HepG2 (cell line): Measurements from ENCODE around the gene EXPH5. TPM values are rescaled to one million over a fixed set of nuclear protein-coding genes. Genes with fewer than 3 reads are reported as not detected.
A peak's percentile ranks its signal among the peaks of the same experiment; 100 is the strongest.

Experiments
- GATAD1 ChIP-seq: IDR thresholded peaks from 2 replicates; pipeline ENCODE4 v1.6.1; 2016; ENCODE audit warnings: missing genetic modification reagents, missing compliant biosample characterization
- LRRFIP1 ChIP-seq: sonication (generic); formaldehyde crosslinking; conservative IDR thresholded peaks from 2 replicates; pipeline ENCODE4 v1.4.0; 2020; ENCODE audit warnings: missing genetic modification reagents
- MAFF ChIP-seq: IDR thresholded peaks from 2 replicates; pipeline ENCODE4 v1.6.1; 2011; ENCODE audit warnings: low read depth, low read length, improper control_type of control experiment
- NFIB ChIP-seq: sonication (generic); formaldehyde crosslinking; IDR thresholded peaks from 2 replicates; pipeline ENCODE4 v1.9.0; 2021; ENCODE audit warnings: missing genetic modification reagents, mild to moderate bottlenecking, borderline replicate concordance
- NFYC ChIP-seq: IDR thresholded peaks from 2 replicates; pipeline ENCODE4 v1.6.1; 2016; ENCODE audit warnings: missing genetic modification reagents, missing compliant biosample characterization
- THAP11 ChIP-seq: IDR thresholded peaks from 2 replicates; pipeline ENCODE4 v1.6.1; 2016; ENCODE audit warnings: missing biosample characterization, missing genetic modification reagents
- THRA ChIP-seq: sonication (generic); formaldehyde crosslinking; IDR thresholded peaks from 2 replicates; pipeline ENCODE4 v1.4.0; 2020; ENCODE audit warnings: missing genetic modification reagents, borderline replicate concordance
- XBP1 ChIP-seq: sonication (generic); formaldehyde crosslinking; IDR thresholded peaks from 2 replicates; pipeline ENCODE4 v1.5.0; 2020; ENCODE audit warnings: missing genetic modification reagents
- ZBTB20 ChIP-seq: sonication (generic); formaldehyde crosslinking; IDR thresholded peaks from 2 replicates; pipeline ENCODE4 v1.8.1; 2023; ENCODE audit warnings: missing genetic modification reagents, low read depth, mild to moderate bottlenecking, borderline replicate concordance
- ZHX2 ChIP-seq, 2 experiments: sonication (generic) in 1 of 2; formaldehyde crosslinking in 1 of 2; IDR thresholded peaks; 2 replicates each; pipeline versions ENCODE4 v1.6.1 to v1.9.0; 2014 to 2022; ENCODE audit warnings: antibody characterized with exemption in 1 of 2, borderline replicate concordance in 1 of 2, inconsistent platforms in 1 of 2, low read depth in 1 of 2, missing genetic modification reagents in 1 of 2
- ZNF12 ChIP-seq: sonication (generic); formaldehyde crosslinking; IDR thresholded peaks from 2 replicates; pipeline ENCODE4 v1.5.0; 2020; ENCODE audit warnings: missing genetic modification reagents
- ZNF296 ChIP-seq: sonication (generic); formaldehyde crosslinking; conservative IDR thresholded peaks from 2 replicates; pipeline ENCODE4 v1.5.0; 2020; ENCODE audit warnings: mild to moderate bottlenecking, missing genetic modification reagents
- ZNF33B ChIP-seq: sonication (generic); formaldehyde crosslinking; IDR thresholded peaks from 2 replicates; pipeline ENCODE4 v1.5.1; 2020; ENCODE audit warnings: mild to moderate bottlenecking, missing genetic modification reagents
- ZNF546 ChIP-seq: sonication (generic); formaldehyde crosslinking; conservative IDR thresholded peaks from 2 replicates; pipeline ENCODE4 v1.8.1; 2023; ENCODE audit warnings: mild to moderate bottlenecking, missing genetic modification reagents
- ZNF550 ChIP-seq: sonication (generic); formaldehyde crosslinking; IDR thresholded peaks from 2 replicates; pipeline ENCODE4 v1.4.0; 2020; ENCODE audit warnings: mild to moderate bottlenecking, missing genetic modification reagents, borderline replicate concordance
- ZNF567 ChIP-seq: sonication (generic); formaldehyde crosslinking; IDR thresholded peaks from 2 replicates; pipeline ENCODE4 v1.8.1; 2023; ENCODE audit warnings: mild to moderate bottlenecking, missing genetic modification reagents, borderline replicate concordance
- ZNF841 ChIP-seq: sonication (generic); formaldehyde crosslinking; IDR thresholded peaks from 2 replicates; pipeline ENCODE4 v1.8.1; 2023; ENCODE audit warnings: missing genetic modification reagents, borderline replicate concordance
- polyA plus RNA-seq, 8 experiments: library from polyadenylated mRNA; depleted of rRNA in 3 of 8; stranded (reverse) in 7 of 8; unstranded in 1 of 8; fragments of >200 nt; fragmentation: Illumina TruSeq in 4 of 8; extraction: Trizol in 4 of 8; gene quantifications; 2 replicates each; pipeline versions ENCODE4 v1.2.1 to v1.2.3, GENCODE V29; 2011 to 2016; ENCODE audit warnings: low read depth in 4 of 8, missing spikeins in 1 of 8, mixed read lengths in 1 of 8; ENCODE audit not compliant: insufficient read depth in 1 of 8
- total RNA-seq, 5 experiments: library from RNA; depleted of rRNA; stranded (reverse); fragments of >200 nt; fragmentation: Illumina TruSeq; extraction: Trizol; gene quantifications; 2 replicates each; pipeline ENCODE4 v1.2.3, GENCODE V29; 2016; ENCODE audit warnings: low read depth in 1 of 5
- TF ChIP-seq, protein P1 (sequence below): fragments of 450-650 bp; IDR thresholded peaks from 2 replicates; pipeline ENCODE4 v1.6.1; 2016

EXPH5 gene
- total and polyA plus RNA-seq, 2 of the 13 experiments (the other 11 are each of a cell fraction or from before 2014, with no cell fraction given) = under 0.01 to 0.02 TPM

- TF ChIP-seq LRRFIP1 (CRISPR knock-in tag) (no peak), ZNF33B (CRISPR knock-in tag) (no peak), NFYC (CRISPR knock-in tag) (no peak), ZBTB20 (CRISPR knock-in tag) (no peak; the same call in 1 of the 2 replicates), ZNF546 (CRISPR knock-in tag) (no peak), THRA (CRISPR knock-in tag) (no peak; the same call in 1 of the 2 replicates), XBP1 (CRISPR knock-in tag) (no peak), ZNF296 (CRISPR knock-in tag) (0 out of 2 replicates have a peak, but pooled peaks have one; percentile 37), ZNF550 (CRISPR knock-in tag) (no peak), ZNF567 (no peak), NFIB (CRISPR knock-in tag) (no peak), MAFF (no peak), THAP11 (CRISPR knock-in tag) (peak; percentile 24; the same call in 1 of the 2 replicates), ZHX2 (IDR thresholded peaks at IDR 0.05; ENCODE audit: low read depth) (peak; percentile 53; the same call in 1 of the 2 replicates), ZHX2 (CRISPR knock-in tag; IDR thresholded peaks at IDR 0.05; ENCODE audit: borderline replicate concordance) (no peak), GATAD1 (CRISPR knock-in tag) (no peak), ZNF12 (CRISPR knock-in tag) (peak; percentile 66; the same call in 1 of the 2 replicates), ZNF841 (no peak)
- TF ChIP-seq, protein P1, sequence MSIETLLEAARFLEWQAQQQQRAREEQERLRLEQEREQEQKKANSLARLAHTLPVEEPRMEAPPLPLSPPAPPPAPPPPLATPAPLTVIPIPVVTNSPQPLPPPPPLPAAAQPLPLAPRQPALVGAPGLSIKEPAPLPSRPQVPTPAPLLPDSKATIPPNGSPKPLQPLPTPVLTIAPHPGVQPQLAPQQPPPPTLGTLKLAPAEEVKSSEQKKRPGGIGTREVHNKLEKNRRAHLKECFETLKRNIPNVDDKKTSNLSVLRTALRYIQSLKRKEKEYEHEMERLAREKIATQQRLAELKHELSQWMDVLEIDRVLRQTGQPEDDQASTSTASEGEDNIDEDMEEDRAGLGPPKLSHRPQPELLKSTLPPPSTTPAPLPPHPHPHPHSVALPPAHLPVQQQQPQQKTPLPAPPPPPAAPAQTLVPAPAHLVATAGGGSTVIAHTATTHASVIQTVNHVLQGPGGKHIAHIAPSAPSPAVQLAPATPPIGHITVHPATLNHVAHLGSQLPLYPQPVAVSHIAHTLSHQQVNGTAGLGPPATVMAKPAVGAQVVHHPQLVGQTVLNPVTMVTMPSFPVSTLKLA = no peak
Measured at GRCh38 chr11:108497317-108498045, 96.1 kb downstream of the EXPH5 start (continued).
